DMS153 (cell line): ENCODE results near the gene ZNF503.

Experiments
- DNase-seq: peaks from one replicate; lab custom pipeline; 2025; lab: John Stamatoyannopoulos, UW

ZNF503 gene

GRCh38 chr10:75406462-75407223, 5.1 kb upstream of the ZNF503 start:
- no peak for DNase-seq

GRCh38 chr10:75405598-75406461, 4.3 kb upstream of the ZNF503 start:
- DNase-seq, result no peak

GRCh38 chr10:75404815-75405597, 3.4 kb upstream of the ZNF503 start:
- no peak for DNase-seq

- peak; percentile 60 for DNase-seq
These were observed 2.6 kb upstream of the ZNF503 start for GRCh38 chr10:75403939-75404814.

GRCh38 chr10:75403144-75403938, 1.8 kb upstream of the ZNF503 start:
- DNase-seq, result peak; percentile 21

- DNase-seq, result no peak
These were observed 1.1 kb upstream of the ZNF503 start for GRCh38 chr10:75402486-75403143.

- peak; percentile 55 for DNase-seq
These were observed 594 bp downstream of the ZNF503 start for GRCh38 chr10:75400771-75401568.

GRCh38 chr10:75400163-75400770, 1.3 kb downstream of the ZNF503 start:
- DNase-seq, result no peak

- DNase-seq, result peak; percentile 29
These were observed 2.0 kb downstream of the ZNF503 start for GRCh38 chr10:75399461-75400162.

GRCh38 chr10:75398692-75399460, 2.7 kb downstream of the ZNF503 start:
- no peak for DNase-seq

GRCh38 chr10:75398200-75398691, 3.3 kb downstream of the ZNF503 start:
- no peak for DNase-seq

GRCh38 chr10:75397496-75398199, 3.9 kb downstream of the ZNF503 start:
- no peak for DNase-seq

- no peak for DNase-seq
These were observed 4.7 kb downstream of the ZNF503 start for GRCh38 chr10:75396631-75397495.

- DNase-seq, result no peak
These were observed 5.5 kb downstream of the ZNF503 start for GRCh38 chr10:75395932-75396630.
